Activated T-helper 1 cell treated with anti-CD3 and anti-CD28 coated beads, Interleukin-12 subunit alpha, Interleukin-12 subunit beta, Interleukin-2, Interleukin-4 antibody, amounts not matched to agents 30 ng/mL and 10 ng/mL and 1 ng/mL, durations not matched to agents 14 hours and 24 hours and 36 hours (primary cell): Measurements from ENCODE around the gene AGA. TPM values are rescaled to one million over a fixed set of nuclear protein-coding genes. Genes with fewer than 3 reads are reported as not detected.

Source experiments
- DNase-seq: peaks from one replicate; pipeline ENCODE4 v3.0.0; 2021; ENCODE audit warnings: low spot score
- H3K27ac Mint-ChIP-seq: one replicate; pipeline ENCODE4 v1.8.0; 2021; ENCODE audit warnings: mild to moderate bottlenecking, mixed read lengths
- H3K27me3 Mint-ChIP-seq: one replicate; pipeline ENCODE4 v1.8.0; 2022; ENCODE audit warnings: mild to moderate bottlenecking, moderate library complexity, mixed read lengths; ENCODE audit not compliant: insufficient read depth
- H3K36me3 Mint-ChIP-seq: one replicate; pipeline ENCODE4 v1.8.0; 2021; ENCODE audit warnings: low read depth, mixed read lengths
- H3K4me1 Mint-ChIP-seq: one replicate; pipeline ENCODE4 v1.8.0; 2021; ENCODE audit warnings: low read depth, mixed read lengths
- H3K4me3 Mint-ChIP-seq: one replicate; pipeline ENCODE4 v1.8.0; 2021; ENCODE audit warnings: mild to moderate bottlenecking, moderate library complexity, mixed read lengths
- H3K9me3 Mint-ChIP-seq: one replicate; pipeline ENCODE4 v1.8.0; 2021; ENCODE audit warnings: mixed read lengths
- intact Hi-C: fragments of 100-400 bp; cut with micrococcal nuclease; formaldehyde crosslinking; loops from one replicate; pipeline ENCODE4 v1.15.1; 2024
- total RNA-seq: library from RNA; stranded (reverse); gene quantifications from 2 replicates; pipeline ENCODE4 v1.2.3, GENCODE V29; 2022

The AGA gene
- total RNA-seq, 1 donor from 2014 or later, result 16.0 TPM

- Mint-ChIP-seq H3K4me1 (no peaks in the 10 kb centered on the region), H3K27ac (no peak overlapping the region), H3K9me3 (no peaks in the 10 kb centered on the region), H3K4me3 (no peak overlapping the region), H3K27me3 (peaks cover 2% of the 10 kb centered on the region), H3K36me3 (no peaks in the 10 kb centered on the region)
- intact Hi-C loops, result no loop called here
- no peak for DNase-seq
These were observed 31.8 kb upstream of the AGA start for GRCh38 chr4:177473991-177474390.

- H3K4me1 Mint-ChIP-seq, result no peaks in the 10 kb centered on the region
- no peak overlapping the region for H3K27ac Mint-ChIP-seq
- intact Hi-C loops, result no loop called here
- DNase-seq, result no peak
- no peaks in the 10 kb centered on the region for H3K9me3 Mint-ChIP-seq
- H3K27me3 Mint-ChIP-seq, result no peaks in the 10 kb centered on the region
- no peaks in the 10 kb centered on the region for H3K36me3 Mint-ChIP-seq
- H3K4me3 Mint-ChIP-seq, result no peak overlapping the region
These were observed 21.8 kb upstream of the AGA start for GRCh38 chr4:177464026-177464425.

- H3K9me3 Mint-ChIP-seq, result no peaks in the 10 kb centered on the region
- intact Hi-C loops, result no loop called here
- DNase-seq, result no peak
- no peak overlapping the region for H3K27ac Mint-ChIP-seq
- H3K36me3 Mint-ChIP-seq, result no peaks in the 10 kb centered on the region
- H3K27me3 Mint-ChIP-seq, result no peaks in the 10 kb centered on the region
- H3K4me1 Mint-ChIP-seq, result peaks cover 7% of the 10 kb centered on the region
- no peak overlapping the region for H3K4me3 Mint-ChIP-seq
These were observed 19.4 kb upstream of the AGA start for GRCh38 chr4:177461606-177462005.

GRCh38 chr4:177460460-177460859 lies 18.2 kb upstream of the AGA start:
- Mint-ChIP-seq H3K4me3 (no peak overlapping the region), H3K4me1 (peaks cover 7% of the 10 kb centered on the region), H3K36me3 (no peaks in the 10 kb centered on the region), H3K27me3 (no peaks in the 10 kb centered on the region), H3K9me3 (no peaks in the 10 kb centered on the region), H3K27ac (no peak overlapping the region)
- DNase-seq, result no peak
- intact Hi-C loops, result no loop called here

GRCh38 chr4:177455561-177455970 lies 13.3 kb upstream of the AGA start:
- H3K9me3 Mint-ChIP-seq, result no peaks in the 10 kb centered on the region
- no peaks in the 10 kb centered on the region for H3K36me3 Mint-ChIP-seq
- no peak for DNase-seq
- peaks cover 7% of the 10 kb centered on the region for H3K4me1 Mint-ChIP-seq
- no peak overlapping the region for H3K27ac Mint-ChIP-seq
- intact Hi-C loops, result no loop called here
- H3K4me3 Mint-ChIP-seq, result no peak overlapping the region
- no peaks in the 10 kb centered on the region for H3K27me3 Mint-ChIP-seq

GRCh38 chr4:177453116-177453515 lies 10.9 kb upstream of the AGA start:
- H3K27me3 Mint-ChIP-seq, result no peaks in the 10 kb centered on the region
- no peak overlapping the region for H3K4me3 Mint-ChIP-seq
- no peaks in the 10 kb centered on the region for H3K9me3 Mint-ChIP-seq
- DNase-seq, result no peak
- H3K36me3 Mint-ChIP-seq, result no peaks in the 10 kb centered on the region
- intact Hi-C loops, result no loop called here
- peaks cover 7% of the 10 kb centered on the region for H3K4me1 Mint-ChIP-seq
- H3K27ac Mint-ChIP-seq, result no peak overlapping the region

- Mint-ChIP-seq H3K4me3 (no peak overlapping the region), H3K9me3 (no peaks in the 10 kb centered on the region), H3K4me1 (peaks cover 10% of the 10 kb centered on the region), H3K27me3 (no peaks in the 10 kb centered on the region), H3K36me3 (no peaks in the 10 kb centered on the region), H3K27ac (no peak overlapping the region)
- intact Hi-C loops, result no loop called here
- no peak for DNase-seq
These were observed 8.9 kb upstream of the AGA start for GRCh38 chr4:177451108-177451500.

- Mint-ChIP-seq H3K4me1 (peaks cover 10% of the 10 kb centered on the region), H3K36me3 (no peaks in the 10 kb centered on the region), H3K27ac (no peak overlapping the region), H3K27me3 (no peaks in the 10 kb centered on the region), H3K9me3 (no peaks in the 10 kb centered on the region), H3K4me3 (no peak overlapping the region)
- intact Hi-C loops, result no loop called here
- DNase-seq, result no peak
These were observed 8.3 kb upstream of the AGA start for GRCh38 chr4:177450426-177451107.

GRCh38 chr4:177448850-177449249 lies 6.6 kb upstream of the AGA start:
- Mint-ChIP-seq H3K4me1 (peaks cover 10% of the 10 kb centered on the region), H3K27ac (no peak overlapping the region), H3K36me3 (no peaks in the 10 kb centered on the region), H3K9me3 (no peaks in the 10 kb centered on the region), H3K4me3 (no peak overlapping the region), H3K27me3 (no peaks in the 10 kb centered on the region)
- intact Hi-C loops, result loop anchor here (10.0 kb wide), 2 partner anchors 146 to 544 kb away; no protein-coding TSS in a partner anchor
- no peak for DNase-seq

- H3K36me3 Mint-ChIP-seq, result peaks cover 2% of the 10 kb centered on the region
These were observed 5.3 kb upstream of the AGA start for GRCh38 chr4:177447417-177448004.

GRCh38 chr4:177446586-177446985 lies 4.3 kb upstream of the AGA start:
- Mint-ChIP-seq H3K36me3 (peaks cover 2% of the 10 kb centered on the region), H3K27ac (peak overlapping the region; percentile 53), H3K4me3 (no peak overlapping the region), H3K27me3 (no peaks in the 10 kb centered on the region), H3K9me3 (no peaks in the 10 kb centered on the region), H3K4me1 (peaks cover 21% of the 10 kb centered on the region)
- intact Hi-C loops, result loop anchor here (10.0 kb wide), 2 partner anchors 148 to 542 kb away; no protein-coding TSS in a partner anchor
- DNase-seq, result no peak

More at GRCh38 chr4:177447417-177448004, 5.3 kb upstream of the AGA start:
- Mint-ChIP-seq H3K9me3 (no peaks in the 10 kb centered on the region), H3K4me3 (no peak overlapping the region), H3K27me3 (no peaks in the 10 kb centered on the region), H3K4me1 (peaks cover 17% of the 10 kb centered on the region), H3K27ac (no peak overlapping the region)
- intact Hi-C loops, result loop anchor here (10.0 kb wide), 2 partner anchors 147 to 543 kb away; no protein-coding TSS in a partner anchor
- DNase-seq, result no peak

- Mint-ChIP-seq H3K27ac (no peak overlapping the region), H3K9me3 (no peaks in the 10 kb centered on the region), H3K36me3 (peaks cover 2% of the 10 kb centered on the region), H3K4me3 (peak overlapping the region; percentile 59), H3K4me1 (peaks cover 32% of the 10 kb centered on the region), H3K27me3 (no peaks in the 10 kb centered on the region)
- no peak for DNase-seq
- intact Hi-C loops, result loop anchor here (10.0 kb wide), 2 partner anchors 150 to 540 kb away; no protein-coding TSS in a partner anchor
These were observed 2.9 kb upstream of the AGA start for GRCh38 chr4:177444911-177445736.
